ENCODE data around the gene BRD4. TPM values are rescaled to one million over a fixed set of nuclear protein-coding genes. Genes with fewer than 3 reads are reported as not detected.

Gene BRD4
- polyA plus RNA-seq, 1 donor from 2014 or later: 3.6 TPM

DNA sequence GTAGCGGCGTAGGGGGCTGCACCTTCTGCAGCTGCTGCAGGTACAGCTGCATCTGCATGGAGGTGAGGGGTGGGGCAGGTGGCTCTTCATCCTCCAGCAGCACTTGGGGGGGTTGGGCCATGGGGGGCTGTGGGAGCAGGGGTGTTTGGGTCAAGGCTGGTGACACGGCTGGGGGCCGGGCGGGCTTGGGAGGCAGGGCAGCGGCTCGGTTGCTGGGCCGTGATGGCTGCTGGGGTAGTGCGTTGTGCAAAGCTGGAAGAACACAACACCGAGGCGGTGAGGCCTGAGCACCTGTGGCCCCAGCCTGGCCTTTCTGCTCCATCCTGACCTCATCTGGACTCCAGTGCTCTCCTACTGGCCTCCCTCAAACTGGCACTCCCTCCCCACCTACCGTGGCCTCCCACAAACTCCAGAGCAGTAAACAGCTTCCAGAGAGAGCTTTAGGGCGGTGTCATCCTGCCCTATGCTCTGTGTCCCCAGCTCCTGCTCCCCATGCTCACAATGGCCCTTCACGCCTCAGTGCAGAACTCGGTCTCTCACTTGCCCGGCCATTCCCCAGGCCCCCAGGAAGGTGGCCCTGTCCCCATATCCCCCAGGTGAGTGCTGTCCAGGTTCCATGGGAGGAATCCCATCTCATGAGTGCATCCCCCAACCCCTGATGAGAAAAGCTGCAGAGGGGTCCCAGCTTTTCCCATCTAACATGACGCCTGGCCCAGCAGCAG is 88.9 kb downstream of the BRD4 start:
- Histone ChIP-seq H3F3A (ENCODE audit: insufficient read depth, low read length, poor library complexity, severe bottlenecking) (no peaks in the 10 kb centered on the region), H3K27ac (ENCODE audit: low read length) (no peak overlapping the region), H4K20me1 (ENCODE audit: insufficient read depth) (no peaks in the 10 kb centered on the region), H3K9me3 (ENCODE audit: low read length) (no peaks in the 10 kb centered on the region), H3K79me2 (replicated peaks; ENCODE audit: insufficient read depth, low read length) (no peaks in the 10 kb centered on the region), H3K9me2 (ENCODE audit: insufficient read depth, low read length) (no peaks in the 10 kb centered on the region), H3K4me2 (ENCODE audit: low read length) (no peak overlapping the region), H3K36me3 (ENCODE audit: insufficient read depth, low read length) (peaks cover 4% of the 10 kb centered on the region), H3K27me3 (ENCODE audit: insufficient read depth, low read depth, low read length) (no peaks in the 10 kb centered on the region), H3K9ac (ENCODE audit: low read length) (no peak overlapping the region), H3K4me3 (ENCODE audit: low read length) (no peak overlapping the region), H2AFZ (ENCODE audit: low read depth, low read length) (no peak overlapping the region)
- no peak for TF ChIP-seq TAF1 (IDR thresholded peaks at IDR 0.05; ENCODE audit: low read depth)
- TF ChIP-seq SMC3 (conservative IDR thresholded peaks at IDR 0.05; ENCODE audit: poor library complexity): no peak
- no peak for TF ChIP-seq REST (IDR thresholded peaks at IDR 0.05; ENCODE audit: borderline replicate concordance)
- no peak for TF ChIP-seq MXI1 (conservative IDR thresholded peaks at IDR 0.05; ENCODE audit: poor library complexity, severe bottlenecking)
- no peak for TF ChIP-seq EP300 (conservative IDR thresholded peaks at IDR 0.05; ENCODE audit: poor library complexity, severe bottlenecking)
- no peak for TF ChIP-seq EZH2 (IDR thresholded peaks at IDR 0.05; ENCODE audit: borderline replicate concordance, insufficient read depth, low read length, poor library complexity, severe bottlenecking)

DNA sequence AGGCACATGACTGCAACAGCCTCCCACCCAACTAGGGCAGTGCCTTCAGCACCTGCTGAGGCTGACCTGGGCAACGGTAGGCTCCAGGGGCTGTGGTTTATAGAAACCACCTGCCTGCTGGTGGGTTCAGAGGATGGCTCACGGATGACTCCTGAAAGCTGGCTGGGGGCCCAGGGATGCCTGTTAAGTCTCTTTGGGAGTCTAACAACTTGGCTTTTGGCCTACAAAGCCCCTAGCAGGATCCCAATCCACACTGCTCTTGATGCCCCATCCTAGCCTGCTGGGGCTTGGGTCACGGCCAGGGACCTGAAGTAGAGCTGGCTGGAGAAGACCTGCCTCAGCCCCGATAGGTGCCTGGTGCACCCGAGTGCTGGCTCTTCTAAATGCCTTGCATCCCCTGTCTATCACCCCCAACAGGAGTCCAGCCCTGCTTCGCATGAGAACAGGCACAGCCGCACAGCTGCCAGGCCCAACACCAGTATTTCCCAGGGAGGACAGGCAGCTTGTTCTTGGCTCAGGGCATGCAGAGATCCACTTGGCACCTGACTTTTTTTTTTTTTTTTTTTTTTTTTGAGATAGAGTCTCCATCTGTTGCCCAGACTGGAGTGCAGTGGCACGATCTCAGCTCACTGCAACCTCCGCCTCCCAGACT is 91.0 kb downstream of the BRD4 start:
- Histone ChIP-seq H3K36me3 (ENCODE audit: insufficient read depth, low read length) (no peaks in the 10 kb centered on the region), H3K79me2 (replicated peaks; ENCODE audit: insufficient read depth, low read length) (no peaks in the 10 kb centered on the region), H3K9me2 (ENCODE audit: insufficient read depth, low read length) (no peaks in the 10 kb centered on the region), H3K9ac (ENCODE audit: low read length) (no peak overlapping the region), H3K4me2 (ENCODE audit: low read length) (no peak overlapping the region), H3K4me3 (ENCODE audit: low read length) (no peak overlapping the region), H3K27me3 (ENCODE audit: insufficient read depth, low read depth, low read length) (no peaks in the 10 kb centered on the region), H3K9me3 (ENCODE audit: low read length) (no peaks in the 10 kb centered on the region), H3K27ac (ENCODE audit: low read length) (no peak overlapping the region), H4K20me1 (ENCODE audit: insufficient read depth) (no peaks in the 10 kb centered on the region), H2AFZ (ENCODE audit: low read depth, low read length) (no peak overlapping the region), H3F3A (ENCODE audit: insufficient read depth, low read length, poor library complexity, severe bottlenecking) (no peaks in the 10 kb centered on the region)
- TF ChIP-seq SMC3 (conservative IDR thresholded peaks at IDR 0.05; ENCODE audit: poor library complexity) (no peak), CTCF (IDR thresholded peaks at IDR 0.05; ENCODE audit: poor library complexity, severe bottlenecking) (no peak), TAF1 (IDR thresholded peaks at IDR 0.05; ENCODE audit: low read depth) (no peak), RAD21 (conservative IDR thresholded peaks at IDR 0.05) (no peak), REST (IDR thresholded peaks at IDR 0.05; ENCODE audit: borderline replicate concordance) (no peak), EZH2 (IDR thresholded peaks at IDR 0.05; ENCODE audit: borderline replicate concordance, insufficient read depth, low read length, poor library complexity, severe bottlenecking) (no peak), POLR2AphosphoS5 (IDR thresholded peaks at IDR 0.05) (no peak)

Measured in neural cell (in vitro differentiated cells).